SH-SY5Y (cell line): ENCODE results near the gene PCK1.

Source experiments
- GATA2 ChIP-seq: IDR thresholded peaks from 2 replicates; pipeline ENCODE4 v1.6.1; 2011; ENCODE audit warnings: mild to moderate bottlenecking, low read depth, low read length
- GATA3 ChIP-seq: IDR thresholded peaks from 2 replicates; pipeline ENCODE4 v1.6.1; 2011; ENCODE audit warnings: low read depth, mild to moderate bottlenecking, low read length, moderate library complexity

DNA sequence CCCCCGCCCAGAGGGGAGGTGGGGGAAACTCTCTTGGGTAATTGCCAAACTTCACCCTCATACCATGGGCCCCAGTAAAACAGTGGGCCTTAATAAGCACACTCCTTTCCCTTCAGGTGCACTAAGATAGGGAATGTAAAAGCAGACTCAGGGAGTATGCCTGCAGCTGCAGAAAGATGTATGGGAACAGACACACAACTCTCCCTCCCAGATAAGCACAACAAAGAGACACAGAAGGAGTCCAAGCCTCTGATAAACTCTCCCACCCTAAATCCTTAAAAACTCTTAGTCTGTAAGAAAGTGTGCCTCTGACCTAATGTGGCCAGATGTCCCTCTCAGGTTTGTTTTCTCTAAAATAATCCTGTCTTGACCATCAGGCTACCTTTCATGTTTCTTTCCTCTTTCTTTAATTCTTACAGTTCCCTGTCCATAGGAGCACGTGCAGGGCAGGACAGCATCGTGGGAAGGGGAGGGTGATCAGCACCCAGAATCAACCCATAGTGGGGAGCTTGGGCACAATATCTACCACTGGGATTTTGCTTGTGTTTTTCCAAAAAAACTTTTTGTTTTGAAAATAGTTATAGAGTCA is 24.7 kb upstream of the PCK1 start:
- TF ChIP-seq GATA2 (no peak), GATA3 (no peak)
